ENCODE results near the gene SDK2.
"Not testable (repeated sequence)": the region's sequence is repeated elsewhere in the genome, so short reads cannot be mapped to it uniquely, and the experiment has no call there.

SDK2 gene

GRCh38 chr17:73455050-73455687 lies 189.1 kb downstream of the SDK2 start:
- peaks cover 9% of the 10 kb centered on the region for H3K4me1 ChIP-seq
- no peak for TF ChIP-seq CTCF (IDR thresholded peaks at IDR 0.05; ENCODE audit: low read depth, low read length)
- H3K4me3 ChIP-seq (ENCODE audit: low read depth, low read length): no peak overlapping the region
- H3K36me3 ChIP-seq: no peaks in the 10 kb centered on the region
- H3K9me3 ChIP-seq: no peaks in the 10 kb centered on the region
- no peak for DNase-seq
- no peaks in the 10 kb centered on the region for H3K27me3 ChIP-seq

DNA sequence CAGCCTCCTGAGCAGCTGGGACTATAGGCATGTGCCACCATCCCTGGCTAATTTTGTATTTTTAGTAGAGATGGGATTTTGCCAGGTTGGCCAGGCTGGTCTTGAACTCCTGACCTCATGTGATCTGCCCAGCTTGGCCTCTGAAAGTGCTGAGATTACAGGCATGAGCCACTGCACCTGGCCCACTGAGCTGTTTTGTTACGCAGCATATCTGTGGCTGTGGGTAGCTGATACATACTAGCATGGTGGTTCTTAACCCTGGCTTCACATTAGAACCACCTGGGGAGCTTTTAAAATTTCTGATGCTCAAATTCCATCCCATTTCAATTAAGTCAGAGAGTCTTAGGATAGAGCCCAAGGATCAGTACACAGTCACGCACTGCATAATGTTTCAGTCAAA lies 190.8 kb downstream of the SDK2 start:
- DNase-seq; H3K4me1 ChIP-seq; H3K27me3 ChIP-seq; H3K36me3 ChIP-seq; H3K4me3 ChIP-seq (ENCODE audit: low read depth, low read length); H3K9me3 ChIP-seq: not testable (repeated sequence)

DNA sequence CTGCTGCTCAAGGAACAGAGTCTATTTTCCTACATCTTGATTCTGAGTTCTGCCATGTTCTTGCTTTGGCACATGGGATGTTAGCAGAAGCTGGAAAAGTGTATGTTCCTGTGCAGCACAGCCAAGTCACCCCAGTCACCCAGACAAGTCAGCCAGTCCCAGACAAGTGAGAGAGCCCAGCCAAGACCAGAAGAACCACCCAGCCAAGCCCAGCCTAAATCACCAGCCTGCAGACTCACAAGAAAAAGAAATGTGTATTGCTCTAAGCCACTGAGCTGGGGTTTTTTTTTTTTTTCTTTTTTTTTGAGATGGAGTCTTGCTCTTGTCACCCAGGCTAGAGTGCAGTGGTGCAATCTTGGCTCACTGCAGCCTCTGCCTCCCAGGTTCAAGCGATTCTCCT lies 191.2 kb downstream of the SDK2 start:
- no peaks in the 10 kb centered on the region for H3K27me3 ChIP-seq
- no peaks in the 10 kb centered on the region for H3K9me3 ChIP-seq
- no peak for TF ChIP-seq CTCF (IDR thresholded peaks at IDR 0.05; ENCODE audit: low read depth, low read length)
- H3K4me3 ChIP-seq (ENCODE audit: low read depth, low read length): no peak overlapping the region
- H3K4me1 ChIP-seq: peaks cover 9% of the 10 kb centered on the region
- no peaks in the 10 kb centered on the region for H3K36me3 ChIP-seq
- no peak for DNase-seq

DNA sequence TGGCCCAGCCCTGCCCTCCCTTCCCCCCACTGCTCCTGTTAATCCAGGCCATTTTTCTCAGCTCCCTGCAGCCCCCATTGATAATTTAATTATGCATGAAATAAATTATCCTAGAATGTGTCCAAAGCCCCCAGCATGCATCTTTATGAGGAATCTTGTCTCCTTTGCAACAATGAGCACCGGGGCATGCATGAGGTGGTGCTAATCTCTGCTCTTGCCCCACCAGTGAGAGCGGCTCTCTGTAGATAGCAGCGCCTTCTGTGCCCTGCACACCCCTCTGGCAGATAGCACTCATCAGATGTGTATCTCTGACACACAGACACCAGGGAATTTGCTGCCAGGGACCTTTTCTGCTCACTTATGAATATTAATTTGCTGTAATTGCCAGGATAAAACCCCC lies 192.2 kb downstream of the SDK2 start:
- no peak for DNase-seq
- no peaks in the 10 kb centered on the region for H3K9me3 ChIP-seq
- H3K4me3 ChIP-seq (ENCODE audit: low read depth, low read length): no peak overlapping the region
- no peaks in the 10 kb centered on the region for H3K36me3 ChIP-seq
- TF ChIP-seq CTCF (IDR thresholded peaks at IDR 0.05; ENCODE audit: low read depth, low read length): no peak
- H3K27me3 ChIP-seq: no peaks in the 10 kb centered on the region
- H3K4me1 ChIP-seq: peaks cover 9% of the 10 kb centered on the region

DNA sequence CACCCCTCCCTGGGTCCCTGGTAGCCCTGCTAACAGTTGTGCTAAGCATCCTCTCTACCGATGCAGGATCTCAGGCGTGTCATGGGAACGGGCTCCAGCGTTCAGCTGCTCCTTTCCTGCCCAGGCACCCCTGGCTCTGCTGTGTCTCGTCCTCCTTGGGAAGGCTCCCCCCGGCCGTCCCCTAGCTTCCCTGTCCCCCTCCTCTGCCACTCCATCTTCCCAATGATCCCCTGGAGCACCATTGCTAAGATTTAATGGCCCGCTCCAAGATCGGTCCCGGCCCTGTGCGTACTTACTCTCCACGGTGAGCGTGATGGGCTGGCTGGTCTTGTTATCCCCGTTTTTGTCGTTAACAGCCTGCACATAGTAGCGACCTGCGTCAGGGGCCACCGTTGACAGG lies 196.9 kb downstream of the SDK2 start:
- Histone ChIP-seq H3K9me3 (no peaks in the 10 kb centered on the region), H3K36me3 (no peaks in the 10 kb centered on the region), H3K4me3 (ENCODE audit: low read depth, low read length) (no peak overlapping the region), H3K27me3 (no peaks in the 10 kb centered on the region), H3K4me1 (peaks cover 4% of the 10 kb centered on the region; the same call in 1 of the 2 replicates)
- TF ChIP-seq CTCF (IDR thresholded peaks at IDR 0.05; ENCODE audit: low read depth, low read length): no peak
- DNase-seq: no peak

DNA sequence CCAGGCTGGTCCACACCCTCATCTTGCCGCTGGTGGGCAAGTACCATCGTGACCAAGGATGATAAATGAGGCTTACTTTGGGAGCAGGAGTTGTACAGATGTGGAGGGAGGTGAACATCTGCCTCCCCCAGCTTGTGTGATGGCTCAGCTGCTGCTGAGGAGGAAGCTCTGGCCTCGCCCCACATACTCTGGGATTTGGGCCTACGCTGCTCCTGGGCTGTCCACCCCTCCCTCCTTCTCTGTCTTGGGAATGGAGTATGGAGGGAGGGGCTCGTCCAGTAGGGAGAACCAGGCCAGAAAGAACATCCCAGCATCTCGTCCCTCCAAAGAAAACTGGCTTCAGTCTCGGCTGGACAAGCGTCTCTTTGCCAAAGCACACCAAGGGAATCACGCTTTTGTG lies 197.6 kb downstream of the SDK2 start:
- Histone ChIP-seq H3K27me3 (no peaks in the 10 kb centered on the region), H3K4me3 (ENCODE audit: low read depth, low read length) (no peak overlapping the region), H3K36me3 (no peaks in the 10 kb centered on the region), H3K4me1 (no peaks in the 10 kb centered on the region), H3K9me3 (no peaks in the 10 kb centered on the region)
- DNase-seq: no peak
- TF ChIP-seq CTCF (IDR thresholded peaks at IDR 0.05; ENCODE audit: low read depth, low read length): no peak

DNA sequence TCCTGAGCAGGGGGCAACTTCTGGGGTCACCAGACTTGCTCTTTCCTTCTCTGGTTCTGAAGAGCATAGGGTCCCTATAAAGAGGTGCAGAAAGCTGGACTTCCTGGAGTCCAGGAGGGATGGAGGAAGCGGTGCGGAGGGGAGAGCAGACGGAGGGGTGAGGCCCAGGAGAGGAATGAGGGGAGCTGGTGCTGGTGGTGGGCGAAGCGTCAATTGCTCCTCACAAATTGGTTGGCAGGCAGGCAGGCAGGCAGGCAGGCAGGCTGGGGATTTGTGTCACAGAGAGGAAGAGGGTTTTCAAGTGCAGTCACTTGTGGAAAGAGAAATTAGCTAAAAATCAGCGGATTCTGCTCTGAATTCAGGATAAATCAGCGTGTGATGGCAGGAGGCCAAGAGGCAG lies 198.8 kb downstream of the SDK2 start:
- Histone ChIP-seq H3K4me3 (ENCODE audit: low read depth, low read length) (no peak overlapping the region), H3K27me3 (no peaks in the 10 kb centered on the region), H3K4me1 (no peaks in the 10 kb centered on the region), H3K36me3 (no peaks in the 10 kb centered on the region), H3K9me3 (no peaks in the 10 kb centered on the region)
- DNase-seq: no peak
- no peak for TF ChIP-seq CTCF (IDR thresholded peaks at IDR 0.05; ENCODE audit: low read depth, low read length)
